ENCODE data around the gene RIC1. TPM values are rescaled to one million over a fixed set of nuclear protein-coding genes. Genes with fewer than 3 reads are reported as not detected.

RIC1 gene
- total and polyA plus RNA-seq, 12 donors, result 3.6 to 33.1 (median 17.9) TPM

GRCh38 chr9:5609226-5609596 lies 19.7 kb upstream of the RIC1 start:
- peak overlapping the region in 3 of 5 donors; percentile 21 to 43 (median 25) for H3K27ac ChIP-seq
- intact Hi-C loops (cut with DNase I), result no loop called here
- H3K9me3 ChIP-seq (replicated peaks in 1 of 3), result no peaks in the 10 kb centered on the region
- H3K4me1 ChIP-seq (replicated peaks in 1 of 2), result peaks cover 0 to 6% of the 10 kb centered on the region in 2 donors
- no peak for TF ChIP-seq CTCF (IDR thresholded peaks at IDR 0.05)
- no peak for TF ChIP-seq POLR2A (IDR thresholded peaks at IDR 0.05)
- no peaks in the 10 kb centered on the region for H3K27me3 ChIP-seq
- 57 to 69% (median 68%) methylated on average over 3 of the region's 3 CpGs for WGBS, 4 donors
- peak overlapping the region in 1 of 4 donors; percentile 41 for H3K4me3 ChIP-seq
- no peaks in the 10 kb centered on the region for H3K36me3 ChIP-seq (replicated peaks in 1 of 2)
- DNase-seq, result no peak

- WGBS, 4 donors, result 67 to 80% (median 70%) methylated on average over 2 of the region's 2 CpGs
- TF ChIP-seq POLR2A (IDR thresholded peaks at IDR 0.05), result no peak
- no peak for TF ChIP-seq CTCF (IDR thresholded peaks at IDR 0.05)
- H3K27ac ChIP-seq, result no peak overlapping the region
Measured at GRCh38 chr9:5610491-5610890, 18.4 kb upstream of the RIC1 start.

GRCh38 chr9:5611321-5612184 lies 17.4 kb upstream of the RIC1 start:
- no peaks in the 10 kb centered on the region for H3K27me3 ChIP-seq
- H3K4me1 ChIP-seq (replicated peaks in 1 of 2), result peaks cover 0 to 6% of the 10 kb centered on the region in 2 donors
- TF ChIP-seq CTCF (IDR thresholded peaks at IDR 0.05) (no peak), POLR2A (IDR thresholded peaks at IDR 0.05) (no peak)
- intact Hi-C loops (cut with DNase I), result no loop called here
- no peaks in the 10 kb centered on the region for H3K9me3 ChIP-seq (replicated peaks in 1 of 3)
- WGBS, 4 donors, result 80 to 85% (median 82%) methylated on average over 6 of the region's 6 CpGs
- H3K36me3 ChIP-seq (replicated peaks in 1 of 2), result no peaks in the 10 kb centered on the region
- no peak for DNase-seq
- H3K4me3 ChIP-seq, result no peak overlapping the region
- H3K27ac ChIP-seq, result no peak overlapping the region

More at GRCh38 chr9:5610491-5610890, 18.4 kb upstream of the RIC1 start:
- DNase-seq, result no peak
- Histone ChIP-seq H3K27me3 (no peaks in the 10 kb centered on the region), H3K4me3 (no peak overlapping the region), H3K9me3 (replicated peaks in 1 of 3) (no peaks in the 10 kb centered on the region), H3K4me1 (replicated peaks in 1 of 2) (peaks cover 0 to 6% of the 10 kb centered on the region in 2 donors), H3K36me3 (replicated peaks in 1 of 2) (no peaks in the 10 kb centered on the region)
- intact Hi-C loops (cut with DNase I), result no loop called here

GRCh38 chr9:5612185-5612530 lies 16.7 kb upstream of the RIC1 start:
- Histone ChIP-seq H3K4me1 (replicated peaks in 1 of 2) (peaks cover 0 to 6% of the 10 kb centered on the region in 2 donors), H3K36me3 (replicated peaks in 1 of 2) (no peaks in the 10 kb centered on the region), H3K9me3 (replicated peaks in 1 of 3) (no peaks in the 10 kb centered on the region), H3K4me3 (no peak overlapping the region), H3K27ac (no peak overlapping the region), H3K27me3 (no peaks in the 10 kb centered on the region)
- peak in 3 of 7 donors; percentile 24 to 58 (median 24) for DNase-seq
- intact Hi-C loops (cut with DNase I), result no loop called here
- TF ChIP-seq CTCF (IDR thresholded peaks at IDR 0.05) (no peak), POLR2A (IDR thresholded peaks at IDR 0.05) (no peak)

Data from adrenal gland (tissue), 12 donors.